ENCODE data around the gene PAX3. TPM values are rescaled to one million over a fixed set of nuclear protein-coding genes. Genes with fewer than 3 reads are reported as not detected.

The PAX3 gene
- total RNA-seq, 1 experiment from 2014 or later, result not detected

- no peak for TF ChIP-seq IRF1 (CRISPR knock-in tag; IDR thresholded peaks at IDR 0.05)
- TF ChIP-seq MLX (CRISPR knock-in tag; IDR thresholded peaks at IDR 0.05), result no peak
These were observed 120.3 kb downstream of the PAX3 start (continued) for GRCh38 chr2:222178450-222178849.

GRCh38 chr2:222176890-222177289 lies 121.9 kb downstream of the PAX3 start:
- ChIA-PET POLR2A (no interaction called here), CTCF (no interaction called here)
- ATAC-seq (peak; percentile 79), DNase-seq (ENCODE audit: low spot score) (no peak)
- Mint-ChIP-seq H3K4me1 (peaks cover 11% of the 10 kb centered on the region), H3K4me3 (no peak overlapping the region), H3K36me3 (no peaks in the 10 kb centered on the region), H3K27ac (no peak overlapping the region), H3K27me3 (ENCODE audit: low read depth) (peaks cover 52% of the 10 kb centered on the region), H3K9me3 (no peaks in the 10 kb centered on the region)
- TF ChIP-seq ATF6 (CRISPR knock-in tag; IDR thresholded peaks at IDR 0.05) (no peak), OVOL2 (CRISPR knock-in tag; IDR thresholded peaks at IDR 0.05; ENCODE audit: borderline replicate concordance) (no peak), SMAD3 (CRISPR knock-in tag; IDR thresholded peaks at IDR 0.05; ENCODE audit: borderline replicate concordance) (no peak), TEAD4 (CRISPR knock-in tag; IDR thresholded peaks at IDR 0.05) (no peak), ZNF671 (CRISPR knock-in tag; IDR thresholded peaks at IDR 0.05) (no peak), TCF7 (CRISPR knock-in tag; IDR thresholded peaks at IDR 0.05; ENCODE audit: low read depth) (no peak), ATF2 (CRISPR knock-in tag; IDR thresholded peaks at IDR 0.05; ENCODE audit: borderline replicate concordance, low read depth) (no peak), NR1H2 (CRISPR knock-in tag; IDR thresholded peaks at IDR 0.05) (no peak), FOXP4 (CRISPR knock-in tag; IDR thresholded peaks at IDR 0.05) (no peak), SMAD4 (CRISPR knock-in tag; IDR thresholded peaks at IDR 0.05) (no peak), FOXP1 (CRISPR knock-in tag; IDR thresholded peaks at IDR 0.05; ENCODE audit: borderline replicate concordance) (no peak), KAT7 (CRISPR knock-in tag; IDR thresholded peaks at IDR 0.05; ENCODE audit: borderline replicate concordance) (no peak), USF1 (CRISPR knock-in tag; IDR thresholded peaks at IDR 0.05) (no peak), ZMAT4 (CRISPR knock-in tag; IDR thresholded peaks at IDR 0.05) (no peak), PRDM15 (CRISPR knock-in tag; IDR thresholded peaks at IDR 0.05) (no peak), E2F4 (CRISPR knock-in tag; IDR thresholded peaks at IDR 0.05; ENCODE audit: borderline replicate concordance, low read depth) (no peak)

Data from WTC11 (cell line).